ENCODE measurements around the gene TLCD2. TPM values are rescaled to one million over a fixed set of nuclear protein-coding genes. Genes with fewer than 3 reads are reported as not detected.

Gene TLCD2
- total RNA-seq, 2 donors from 2014 or later = 0.84 to 1.8 TPM

Other genes with a start within 250 kb of the TLCD2 start
- gene MYO1C, start 217.7 kb downstream of the TLCD2 start, total RNA-seq = 10 to 100 TPM; 75.5 to 90.0 TPM
- 10 to 100 TPM; 22.2 to 30.0 TPM for gene INPP5K, start 193.8 kb downstream of the TLCD2 start, total RNA-seq
- gene PITPNA, start 147.6 kb downstream of the TLCD2 start, total RNA-seq = 10 to 100 TPM; 62.6 TPM
- gene SLC43A2, start 81.5 kb downstream of the TLCD2 start, total RNA-seq = 10 to 100 TPM; 14.0 to 18.6 TPM
- gene SCARF1, start 64.6 kb downstream of the TLCD2 start, total RNA-seq = under 1 TPM; 0.75 to 0.89 TPM
- 1 to 10 TPM; 1.1 to 3.1 TPM for gene RILP, start 60.5 kb downstream of the TLCD2 start, total RNA-seq
- gene PRPF8, start 25.5 kb downstream of the TLCD2 start, total RNA-seq = 100 to 1,000 TPM; 298 to 375 TPM
- gene WDR81, start 14.3 kb upstream of the TLCD2 start, total RNA-seq = 10 to 100 TPM; 13.4 to 17.9 TPM
- 1 to 10 TPM in 1 of 2 donors, under 1 TPM in 1; 0.86 to 1.8 TPM for gene SERPINF2, start 32.5 kb upstream of the TLCD2 start, total RNA-seq
- gene SERPINF1, start 51.7 kb upstream of the TLCD2 start, total RNA-seq = 10 to 100 TPM; 39.7 to 64.1 TPM
- gene SMYD4, start 119.5 kb upstream of the TLCD2 start, total RNA-seq = 10 to 100 TPM; 31.6 to 36.8 TPM
- 100 to 1,000 TPM; 190 to 249 TPM for gene RPA1, start 119.6 kb upstream of the TLCD2 start, total RNA-seq

All from endodermal cell (in vitro differentiated cells).